ENCODE results near the gene SLC12A1. TPM values are rescaled to one million over a fixed set of nuclear protein-coding genes. Genes with fewer than 3 reads are reported as not detected.
"Not testable (repeated sequence)": the region's sequence is repeated elsewhere in the genome, so short reads cannot be mapped to it uniquely, and the experiment has no call there.

SLC12A1 gene
- total RNA-seq, 1 donor from 2014 or later, result not detected

DNA sequence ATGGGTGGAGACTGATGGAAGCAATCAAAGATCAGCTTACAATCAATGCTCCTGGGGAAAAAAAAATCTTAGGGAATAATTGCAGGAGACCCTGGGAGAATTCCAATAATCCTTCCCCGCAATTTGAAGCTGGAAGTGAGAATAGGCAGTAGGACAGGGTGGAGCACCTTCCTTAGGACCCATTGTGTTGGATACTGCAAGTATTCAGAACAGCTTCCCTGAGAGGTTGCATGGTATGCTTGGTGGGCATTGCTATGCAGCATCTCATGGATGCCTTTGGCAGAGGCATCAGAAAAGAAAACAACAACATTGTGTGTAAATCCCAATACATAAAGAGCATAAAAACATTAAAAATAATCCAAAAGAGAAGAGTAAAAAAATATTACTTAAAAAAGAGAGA is 100.5 kb downstream of the SLC12A1 start:
- no peak for DNase-seq (ENCODE audit: extremely low read depth, low read depth, low spot score)

DNA sequence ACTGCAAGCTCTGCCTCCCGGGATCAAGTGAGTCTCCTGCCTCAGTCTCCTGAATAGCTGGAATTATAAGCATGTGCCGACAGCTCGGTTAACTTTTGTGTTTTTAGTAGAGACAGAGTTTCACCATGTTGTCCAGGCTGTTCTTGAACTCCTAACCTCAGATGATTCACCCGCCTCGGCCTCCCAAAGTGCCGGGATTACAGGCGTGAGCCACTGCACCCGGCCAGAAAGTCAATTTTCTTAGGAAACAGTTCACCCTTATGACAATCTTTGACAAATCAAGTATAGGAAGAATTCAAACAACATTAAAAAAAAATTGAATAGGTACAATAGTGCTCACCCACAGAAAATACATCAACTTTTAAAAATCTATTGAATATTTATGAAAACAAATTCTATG is 101.5 kb downstream of the SLC12A1 start:
- no peak for DNase-seq (ENCODE audit: extremely low read depth, low read depth, low spot score)

DNA sequence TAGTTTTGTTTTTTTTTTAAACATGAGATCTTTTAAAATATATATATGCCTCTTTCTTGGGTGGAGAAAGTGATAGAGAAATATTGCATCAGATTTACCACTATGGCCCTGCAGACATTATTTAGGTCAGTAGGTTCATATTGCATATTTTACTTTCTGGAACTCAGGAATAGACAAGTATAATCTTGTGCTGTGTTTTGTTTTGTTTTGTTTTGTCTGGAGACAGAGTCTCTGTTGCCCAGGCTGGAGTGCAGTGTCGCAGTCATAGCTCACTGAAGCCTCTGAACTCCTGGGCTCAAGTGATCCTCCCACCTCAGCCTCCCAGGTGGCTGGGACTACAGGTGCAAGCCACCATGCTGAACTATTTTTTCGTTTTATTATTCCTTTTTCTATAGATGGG is 103.6 kb downstream of the SLC12A1 start:
- no peak for DNase-seq (ENCODE audit: extremely low read depth, low read depth, low spot score)

- no peak for DNase-seq (ENCODE audit: extremely low read depth, low read depth, low spot score)
Observed at GRCh38 chr15:48313216-48313615, 107.1 kb downstream of the SLC12A1 start.

GRCh38 chr15:48315041-48315440 is 108.9 kb downstream of the SLC12A1 start:
- DNase-seq (ENCODE audit: extremely low read depth, low read depth, low spot score), result no peak

GRCh38 chr15:48317221-48317620 is 111.1 kb downstream of the SLC12A1 start:
- no peak for DNase-seq (ENCODE audit: extremely low read depth, low read depth, low spot score)

DNA sequence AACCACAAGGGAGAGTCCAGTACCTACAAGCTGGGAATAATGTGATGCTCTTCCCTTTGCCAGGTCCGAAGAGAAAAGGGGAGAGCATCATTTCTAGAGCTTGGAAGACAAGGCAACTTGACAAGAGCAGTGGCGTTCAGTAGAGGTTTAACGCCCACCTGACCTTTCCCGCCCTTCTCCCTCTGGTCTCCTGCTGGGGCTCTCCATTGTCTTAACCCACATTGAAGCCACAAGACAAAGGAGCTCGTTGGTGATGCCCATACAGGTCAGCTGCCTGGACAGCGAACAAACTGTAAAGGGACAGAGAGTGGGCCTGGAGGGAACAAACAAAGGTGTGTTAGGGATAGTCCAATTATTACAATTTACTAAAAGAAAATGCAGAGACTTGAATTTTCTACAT is 112.0 kb downstream of the SLC12A1 start:
- DNase-seq (ENCODE audit: extremely low read depth, low read depth, low spot score), result no peak

DNA sequence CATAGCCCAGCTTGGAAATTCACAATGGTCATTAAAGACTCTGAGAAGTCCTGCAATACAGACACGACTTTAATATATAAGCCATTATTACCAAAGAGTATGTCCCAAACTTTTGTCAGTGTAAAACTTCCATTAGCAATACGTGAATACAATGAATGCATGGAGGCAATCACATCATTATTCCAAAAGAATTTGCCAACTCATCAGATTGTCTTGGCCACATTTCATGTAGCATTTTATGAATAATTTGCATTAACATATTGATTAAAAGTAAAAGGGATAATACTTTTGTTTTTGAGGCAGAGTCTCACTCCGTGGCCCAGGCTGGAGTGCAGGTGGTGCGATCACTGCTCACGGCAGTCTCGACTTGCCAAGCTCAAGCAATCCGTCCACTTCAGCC is 117.2 kb downstream of the SLC12A1 start:
- DNase-seq (ENCODE audit: extremely low read depth, low read depth, low spot score), result no peak

GRCh38 chr15:48324949-48325348 is 118.8 kb downstream of the SLC12A1 start:
- DNase-seq (ENCODE audit: extremely low read depth, low read depth, low spot score), result no peak

GRCh38 chr15:48325400-48325799 is 119.3 kb downstream of the SLC12A1 start:
- no peak for DNase-seq (ENCODE audit: extremely low read depth, low read depth, low spot score)

DNA sequence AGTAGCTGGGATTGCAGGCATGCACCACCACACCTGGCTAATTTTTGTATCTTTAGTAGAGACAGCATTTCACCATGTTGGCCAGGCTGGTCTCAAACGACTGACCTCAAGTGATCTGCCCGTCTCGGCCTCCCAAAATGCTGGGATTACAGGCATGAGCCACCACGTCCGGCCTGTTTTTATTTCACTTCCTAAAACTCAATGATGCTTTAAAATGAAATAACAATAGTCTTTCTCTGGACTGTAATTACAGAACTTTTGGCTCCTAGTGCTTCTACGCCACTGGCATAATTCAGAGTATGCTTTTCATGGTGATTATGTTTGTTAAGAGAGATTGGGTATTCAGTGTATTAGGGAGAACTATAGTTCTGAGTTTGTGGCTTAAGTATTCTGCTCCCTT is 120.1 kb downstream of the SLC12A1 start:
- DNase-seq (ENCODE audit: extremely low read depth, low read depth, low spot score), result not testable (repeated sequence)

DNA sequence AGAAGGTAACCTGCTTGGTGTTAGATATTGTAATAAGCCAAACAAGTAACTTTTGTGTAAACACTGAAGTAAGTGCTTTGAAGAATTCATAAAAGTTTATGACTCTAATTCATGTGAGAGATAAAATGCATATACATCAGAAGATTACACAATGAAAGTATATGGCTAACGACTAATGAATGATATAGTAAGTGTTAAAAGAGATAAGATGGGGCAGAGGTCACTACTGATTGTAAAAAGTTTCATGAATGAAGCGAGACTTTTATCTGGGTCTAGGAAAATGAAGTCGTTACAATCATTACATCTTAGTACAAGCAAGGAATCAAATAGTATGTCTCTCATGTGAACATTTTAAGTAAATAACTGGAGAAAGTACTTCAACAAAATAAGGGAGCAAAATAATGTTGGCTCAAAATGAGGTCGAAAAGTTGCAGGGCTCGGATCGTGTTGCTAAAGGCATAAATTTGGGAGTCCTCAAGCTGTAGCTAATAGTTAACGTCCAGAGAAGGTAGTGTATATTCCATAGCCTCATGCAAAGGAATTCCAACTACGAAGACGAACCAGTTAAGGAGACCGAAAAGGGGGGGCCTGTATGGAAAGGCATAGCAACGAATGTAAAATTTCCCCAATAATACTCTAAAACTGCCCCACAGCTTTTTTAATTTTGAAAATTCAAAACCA is 124.1 kb downstream of the SLC12A1 start:
- no peak for DNase-seq (ENCODE audit: extremely low read depth, low read depth, low spot score)

- no peak for DNase-seq (ENCODE audit: extremely low read depth, low read depth, low spot score)
Observed at GRCh38 chr15:48330855-48331795, 125.0 kb downstream of the SLC12A1 start, which contains the start of gene DUT. DUT (plus strand) TSS chr15:48331429; CDS start chr15:48331516, 87 bp downstream.

- DNase-seq (ENCODE audit: extremely low read depth, low read depth, low spot score), result no peak
Observed at GRCh38 chr15:48331796-48332641, 125.9 kb downstream of the SLC12A1 start.

GRCh38 chr15:48332642-48333034 is 126.5 kb downstream of the SLC12A1 start:
- no peak for DNase-seq (ENCODE audit: extremely low read depth, low read depth, low spot score)

- no peak for DNase-seq (ENCODE audit: extremely low read depth, low read depth, low spot score)
Observed at GRCh38 chr15:48333540-48333939, 127.4 kb downstream of the SLC12A1 start.

DNA sequence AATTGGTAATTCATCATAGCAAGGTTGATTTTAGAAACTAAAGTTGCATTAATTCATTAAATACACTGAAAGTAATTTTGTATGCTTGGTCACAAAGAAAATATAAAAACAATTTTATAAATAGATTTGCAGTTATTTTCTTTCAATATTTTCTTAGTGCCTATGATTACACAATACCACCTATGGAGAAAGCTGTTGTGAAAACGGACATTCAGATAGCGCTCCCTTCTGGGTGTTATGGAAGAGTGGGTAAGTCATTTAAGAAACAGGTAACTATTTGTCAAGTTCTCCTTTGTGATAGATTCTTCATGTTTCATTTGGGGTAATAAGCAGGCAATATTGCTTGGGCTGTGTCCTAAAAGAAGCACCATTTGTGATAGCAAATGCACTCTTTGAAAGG is 128.2 kb downstream of the SLC12A1 start:
- DNase-seq (ENCODE audit: extremely low read depth, low read depth, low spot score), result no peak

GRCh38 chr15:48336940-48337339 is 130.8 kb downstream of the SLC12A1 start:
- no peak for DNase-seq (ENCODE audit: extremely low read depth, low read depth, low spot score)

DNA sequence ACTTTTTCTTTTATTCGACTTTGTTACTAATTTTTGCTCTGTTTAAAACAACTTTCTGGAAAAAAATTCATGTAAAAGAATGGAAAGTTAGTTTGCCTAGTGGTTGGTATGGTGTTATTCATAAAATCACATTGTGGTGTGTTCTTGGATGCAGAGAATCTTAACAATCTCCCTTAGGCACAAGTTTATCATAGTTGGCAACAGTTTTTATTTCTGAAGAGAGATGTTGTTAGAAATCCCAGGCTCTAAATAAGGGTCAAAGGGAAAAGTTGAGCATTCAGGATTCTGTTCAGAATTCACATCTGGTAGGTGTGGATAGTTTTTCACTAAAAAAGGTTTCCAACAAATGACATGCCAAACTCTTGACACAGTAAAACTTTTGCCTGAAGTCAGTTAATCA is 131.5 kb downstream of the SLC12A1 start:
- no peak for DNase-seq (ENCODE audit: extremely low read depth, low read depth, low spot score)

DNA sequence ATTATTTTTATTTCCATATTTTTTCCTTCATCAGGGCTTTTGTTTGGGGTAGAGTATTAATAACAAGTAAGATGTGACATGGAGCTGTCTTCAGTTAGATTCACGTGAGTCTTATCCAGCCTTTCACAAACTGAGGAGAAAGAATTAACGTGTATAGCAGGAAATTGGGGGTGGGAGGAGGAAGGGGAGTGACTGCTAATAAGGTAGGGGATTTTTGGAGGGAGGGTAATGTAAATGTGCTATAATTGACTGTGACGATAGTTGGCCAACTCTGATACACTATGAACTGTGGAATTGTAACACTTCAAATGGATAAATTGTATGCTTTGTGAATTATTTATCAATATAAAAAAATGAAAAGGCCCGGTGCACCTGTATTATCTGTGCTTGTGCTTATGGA is 134.0 kb downstream of the SLC12A1 start:
- no peak for DNase-seq (ENCODE audit: extremely low read depth, low read depth, low spot score)

DNA sequence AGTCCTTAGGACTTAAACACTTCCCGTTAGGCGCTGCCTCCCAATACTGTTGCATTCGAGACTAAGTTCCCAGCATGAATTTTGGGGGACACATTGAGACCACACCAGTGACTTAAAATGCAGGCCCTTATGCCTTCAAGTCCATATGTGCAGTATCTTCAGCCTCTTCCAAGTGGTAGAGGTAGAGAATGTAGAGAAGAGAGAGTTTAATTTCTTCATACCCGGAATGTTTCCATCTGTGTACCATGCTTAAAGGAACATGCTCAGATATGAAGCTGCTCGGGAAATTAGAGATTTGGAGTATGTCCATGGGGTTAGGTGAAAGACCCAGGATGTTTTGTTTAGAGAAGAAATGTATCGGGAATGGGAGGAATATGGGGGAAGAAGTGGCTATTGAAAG is 137.8 kb downstream of the SLC12A1 start:
- no peak for DNase-seq (ENCODE audit: extremely low read depth, low read depth, low spot score)
